HG02981 (cell line): Measurements from ENCODE around the gene SLC29A3.

Experiments
- ATAC-seq: cut with Tn5 transposase; IDR thresholded peaks from one replicate; pipeline ENCODE4 v1.9.1; 2021; ENCODE audit warnings: mild to moderate bottlenecking, moderate library complexity; ENCODE audit not compliant: unreplicated experiment

The SLC29A3 gene

GRCh38 chr10:71390461-71390835 is 71.4 kb downstream of the SLC29A3 start:
- ATAC-seq, result no peak

- ATAC-seq, result no peak
These were observed 72.0 kb downstream of the SLC29A3 start for GRCh38 chr10:71390921-71391690.

DNA sequence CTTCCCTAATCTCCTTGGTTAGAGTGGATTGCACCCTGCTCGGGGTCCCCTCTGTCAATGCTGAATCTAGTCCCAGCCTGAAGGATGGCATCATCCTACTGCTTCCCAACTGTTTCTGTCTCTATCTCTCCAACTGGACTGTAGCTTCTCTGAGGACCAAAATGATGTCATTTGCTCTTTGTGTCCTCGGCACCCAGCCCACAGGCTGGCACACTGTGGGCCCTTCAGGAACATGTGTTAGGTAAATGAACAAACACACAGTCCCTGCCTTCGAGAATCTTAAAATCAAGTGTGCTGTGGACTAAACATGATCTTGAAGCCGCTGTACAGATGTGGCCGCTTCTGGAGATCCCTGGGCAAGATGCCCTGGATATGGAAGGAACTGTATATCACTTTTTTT is 72.6 kb downstream of the SLC29A3 start:
- no peak for ATAC-seq

DNA sequence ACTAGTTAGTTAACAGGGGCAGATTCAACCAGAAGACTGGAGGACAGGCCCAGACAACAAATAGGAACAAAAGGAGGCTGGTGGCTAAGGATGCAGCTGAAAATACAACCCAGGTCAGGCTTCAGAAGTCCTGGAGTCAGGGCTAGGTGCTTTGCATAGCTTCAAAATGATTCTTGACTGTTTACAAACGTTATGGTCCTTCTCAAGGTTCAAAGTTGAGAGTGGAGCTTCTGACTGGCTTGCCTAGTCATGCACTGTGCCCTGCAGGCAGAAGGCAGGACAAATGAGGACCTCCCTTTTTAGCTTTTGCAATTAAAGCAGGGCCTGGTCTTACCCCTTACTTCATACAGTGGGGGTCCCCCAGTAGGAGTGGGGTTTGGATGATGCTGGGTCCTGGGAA is 73.2 kb downstream of the SLC29A3 start:
- ATAC-seq, result no peak

- no peak for ATAC-seq
These were observed 74.0 kb downstream of the SLC29A3 start for GRCh38 chr10:71392791-71393781.

- ATAC-seq, result no peak
These were observed 74.9 kb downstream of the SLC29A3 start for GRCh38 chr10:71393841-71394475.

DNA sequence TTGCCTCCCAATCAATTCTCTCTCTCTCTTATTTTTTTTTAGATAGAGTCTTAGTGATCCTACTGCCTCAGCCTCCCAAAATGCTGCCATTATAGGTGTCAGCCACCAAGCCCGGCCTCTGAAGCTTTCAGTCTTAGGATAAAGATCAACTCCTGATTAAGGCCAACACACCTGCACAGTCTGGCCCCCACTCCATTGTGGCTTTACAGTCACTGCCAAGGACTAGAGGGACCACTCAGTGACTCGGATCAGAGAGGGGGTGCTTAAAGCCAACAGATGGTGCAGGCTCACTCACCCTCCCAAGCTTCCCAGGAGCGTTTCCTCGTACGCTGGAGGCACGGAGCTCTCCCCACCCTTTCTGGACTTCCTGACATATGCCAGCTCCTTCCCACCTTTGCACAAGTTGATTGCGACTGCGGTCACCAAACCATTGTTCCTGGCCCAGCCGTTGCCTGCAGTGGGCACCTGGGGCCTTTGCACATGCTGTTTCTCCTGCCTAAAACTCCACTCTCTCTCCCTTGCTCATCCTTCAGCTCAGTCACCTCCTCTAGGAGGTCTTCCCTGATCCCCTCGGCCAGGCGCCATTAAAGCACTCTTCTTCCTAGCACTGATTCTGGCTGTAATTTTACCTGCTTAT is 76.0 kb downstream of the SLC29A3 start:
- ATAC-seq, result no peak

DNA sequence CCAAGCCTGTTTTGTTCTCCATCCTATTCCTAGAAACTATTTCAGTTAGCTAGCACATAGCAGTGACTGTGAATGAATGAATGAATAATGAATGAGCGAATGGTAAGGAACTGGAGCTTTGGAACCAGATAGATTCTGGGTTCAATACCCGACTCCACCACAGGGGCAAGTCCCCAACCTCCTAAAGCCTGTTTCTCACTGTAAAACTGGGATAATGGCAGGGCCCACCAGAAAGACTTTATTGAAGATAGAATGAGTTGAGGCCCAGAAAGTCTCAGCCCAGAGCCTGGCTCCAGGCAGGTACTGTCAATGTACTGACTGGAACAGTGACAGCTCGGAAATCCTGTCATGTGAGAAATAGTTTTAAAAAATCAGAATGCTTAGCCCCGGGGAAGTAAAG is 76.6 kb downstream of the SLC29A3 start:
- ATAC-seq, result no peak

- ATAC-seq, result no peak
These were observed 77.1 kb downstream of the SLC29A3 start for GRCh38 chr10:71396084-71396710.

DNA sequence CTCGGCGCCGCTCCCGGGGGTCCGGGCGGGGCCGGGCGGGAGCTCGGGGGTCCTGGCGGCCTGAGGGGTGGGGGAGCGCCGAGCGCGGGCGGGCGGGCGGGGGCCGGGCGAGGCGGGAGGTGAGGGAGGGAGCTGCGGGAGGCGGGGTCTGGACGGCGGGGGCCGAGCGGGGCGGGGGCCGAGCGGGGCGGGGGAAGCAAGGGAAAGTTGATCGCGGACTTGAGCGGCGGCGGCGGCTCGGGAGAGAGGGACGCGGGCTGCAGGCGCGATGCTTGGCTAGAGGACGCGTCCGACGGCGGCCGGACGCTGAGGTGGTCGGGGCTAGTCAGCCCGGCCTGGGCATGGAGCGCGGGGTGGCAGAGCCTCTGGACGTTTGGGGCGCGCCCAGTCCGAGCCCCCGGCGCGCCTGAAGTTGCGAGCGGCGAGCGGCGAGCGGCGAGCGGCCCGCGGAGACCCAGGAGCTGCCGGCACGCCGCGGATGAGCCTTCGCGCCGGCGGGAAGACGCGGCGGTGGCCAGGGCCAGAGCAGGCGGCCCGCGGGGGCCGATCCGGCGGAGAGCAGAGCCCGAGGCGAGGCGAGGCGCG is 77.7 kb downstream of the SLC29A3 start, which contains the start of gene CDH23:
TSS of gene CDH23 (plus strand) at position 210 of the 585 bp plus-strand sequence. CDS start 42,912 bp downstream, outside the sequence.
- no peak for ATAC-seq

GRCh38 chr10:71397296-71398212 is 78.5 kb downstream of the SLC29A3 start:
- ATAC-seq, result no peak

DNA sequence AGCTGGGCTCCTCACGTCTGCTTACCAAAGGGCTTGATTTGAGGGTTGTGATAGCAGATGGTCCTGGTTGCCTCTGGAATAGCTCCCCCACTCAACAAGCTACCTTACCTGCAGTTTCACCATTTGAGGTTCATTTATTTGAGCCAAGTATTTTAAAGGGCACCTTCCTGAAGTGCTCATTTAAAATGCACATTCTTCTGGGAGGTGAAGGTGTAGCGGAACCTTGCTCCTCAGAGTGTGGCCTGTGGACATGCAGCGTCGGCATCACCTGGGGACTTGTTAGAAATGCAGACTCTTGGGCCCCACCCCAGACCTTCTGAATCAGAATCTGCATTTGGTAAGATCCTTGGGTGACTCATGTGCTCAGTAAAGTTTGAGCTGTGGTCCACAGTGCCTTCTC is 79.9 kb downstream of the SLC29A3 start:
- ATAC-seq, result no peak

DNA sequence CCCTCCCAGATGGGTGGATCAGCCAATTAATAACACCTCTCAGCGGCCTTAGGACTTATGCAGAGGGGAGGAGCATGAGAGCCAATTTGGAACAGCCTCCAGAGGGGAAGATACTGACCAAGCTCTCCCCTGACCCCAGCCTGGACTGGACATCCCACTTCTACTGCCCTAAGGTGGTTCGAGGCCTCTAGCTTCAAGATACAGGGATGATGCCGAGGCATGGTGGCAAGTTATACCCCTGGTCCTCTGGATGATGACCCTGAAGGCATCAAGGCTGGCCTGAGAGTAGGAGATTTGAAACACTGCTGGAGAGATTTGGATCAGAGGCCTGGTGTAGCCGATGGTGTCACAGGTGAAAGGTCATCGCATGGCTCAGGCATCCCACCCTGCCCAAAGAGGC is 80.9 kb downstream of the SLC29A3 start:
- no peak for ATAC-seq

- no peak for ATAC-seq
These were observed 82.0 kb downstream of the SLC29A3 start for GRCh38 chr10:71401056-71401455.

- ATAC-seq, result no peak
These were observed 82.9 kb downstream of the SLC29A3 start for GRCh38 chr10:71402005-71402404.

DNA sequence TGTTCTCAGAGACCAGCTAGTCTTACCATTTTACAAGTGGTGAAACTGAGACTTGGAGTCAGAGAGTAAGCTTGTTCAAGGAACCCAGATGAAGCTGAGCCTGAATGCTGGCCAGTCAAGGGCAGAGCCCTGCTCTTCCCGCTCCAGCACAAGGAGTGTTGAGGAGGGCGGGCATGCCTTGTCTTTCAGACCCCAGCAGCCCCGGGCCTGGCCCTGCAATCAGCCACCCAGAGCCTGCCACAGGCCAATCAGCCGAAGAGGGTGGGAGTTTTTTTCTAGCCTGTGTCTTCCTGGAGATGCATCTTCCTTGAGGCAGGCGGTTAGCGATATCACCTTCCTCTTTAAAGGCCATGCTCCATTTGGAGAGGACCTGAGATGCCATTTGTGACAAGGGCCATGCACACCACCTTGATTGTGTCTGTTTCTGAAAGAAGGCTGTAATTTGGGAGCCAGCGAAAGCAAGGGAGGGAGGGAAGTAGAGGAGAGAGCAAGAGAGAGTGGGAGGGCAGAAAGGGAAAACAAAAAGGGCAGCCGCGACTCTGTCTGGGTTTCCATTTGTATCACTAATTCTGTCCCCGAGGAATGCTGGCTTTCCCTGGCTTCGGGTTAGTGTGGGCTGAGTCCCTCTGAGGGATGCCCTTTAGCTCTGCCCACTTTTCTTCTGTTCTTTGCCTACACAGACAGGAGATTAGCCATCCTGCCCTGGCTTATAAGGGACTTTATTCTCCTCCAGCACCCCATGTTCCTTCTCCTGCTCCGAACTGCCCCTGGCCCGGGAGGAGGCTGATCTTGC is 85.6 kb downstream of the SLC29A3 start:
- ATAC-seq, result no peak

DNA sequence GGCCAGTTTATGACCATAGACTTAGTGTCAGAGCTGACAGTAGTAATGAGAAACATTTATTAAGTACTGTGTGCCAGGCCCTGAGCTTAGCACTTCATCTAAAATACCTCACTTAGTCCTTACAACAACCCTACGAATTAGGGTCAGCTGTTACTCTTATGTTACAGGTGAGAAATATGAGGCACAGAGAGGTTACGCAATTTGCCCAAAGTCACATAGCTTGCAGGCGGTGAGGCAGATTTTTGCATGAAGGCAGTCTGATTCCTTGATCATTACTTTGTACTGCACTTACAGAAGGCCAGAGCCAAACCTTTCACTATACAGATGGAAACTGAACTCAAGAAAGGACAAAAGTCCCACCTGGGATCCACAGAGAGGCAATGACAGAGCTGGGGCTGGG is 87.8 kb downstream of the SLC29A3 start:
- no peak for ATAC-seq
